Uterus (tissue), 2 donors: Measurements from ENCODE around the gene MCU.

Experiments used
- CTCF ChIP-seq, 4 experiments: fragments of 200-600 bp in 2 of 4; fragments of 450-650 bp in 2 of 4; sonication (generic) in 2 of 4; IDR thresholded peaks; one replicate each; pipeline ENCODE4 v1.5.1; 2016 to 2019; ENCODE audit warnings: antibody characterized with exemption in 4 of 4, mild to moderate bottlenecking in 2 of 4, moderate library complexity in 1 of 4
- POLR2A ChIP-seq, 2 donors: fragments of 450-650 bp; IDR thresholded peaks; one replicate each; pipeline ENCODE4 v1.6.1; 2016; ENCODE audit warnings: antibody characterized with exemption in 2 of 2, mild to moderate bottlenecking in 1 of 2, moderate library complexity in 1 of 2

GRCh38 chr10:72728462-72728861 lies 36.5 kb downstream of the MCU start:
- no peak for TF ChIP-seq CTCF (IDR thresholded peaks at IDR 0.05)
- TF ChIP-seq POLR2A (IDR thresholded peaks at IDR 0.05) = no peak
